KBM-7 (cell line): ENCODE results near the gene ADI1.

Experiments used
- DNase-seq: peaks from one replicate; pipeline ENCODE4 v3.0.0-alpha.2; 2015
- in situ Hi-C: fragments of 300-500 bp; cut with MboI; formaldehyde crosslinking; loops from 2 replicates; pipeline ENCODE4 v1.14.3; 2020; ENCODE audit warnings: low sequenced_read_pairs, low pct_unique_long_range_greater_than_20kb, mixed read lengths

The ADI1 gene, protein sequence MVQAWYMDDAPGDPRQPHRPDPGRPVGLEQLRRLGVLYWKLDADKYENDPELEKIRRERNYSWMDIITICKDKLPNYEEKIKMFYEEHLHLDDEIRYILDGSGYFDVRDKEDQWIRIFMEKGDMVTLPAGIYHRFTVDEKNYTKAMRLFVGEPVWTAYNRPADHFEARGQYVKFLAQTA

DNA sequence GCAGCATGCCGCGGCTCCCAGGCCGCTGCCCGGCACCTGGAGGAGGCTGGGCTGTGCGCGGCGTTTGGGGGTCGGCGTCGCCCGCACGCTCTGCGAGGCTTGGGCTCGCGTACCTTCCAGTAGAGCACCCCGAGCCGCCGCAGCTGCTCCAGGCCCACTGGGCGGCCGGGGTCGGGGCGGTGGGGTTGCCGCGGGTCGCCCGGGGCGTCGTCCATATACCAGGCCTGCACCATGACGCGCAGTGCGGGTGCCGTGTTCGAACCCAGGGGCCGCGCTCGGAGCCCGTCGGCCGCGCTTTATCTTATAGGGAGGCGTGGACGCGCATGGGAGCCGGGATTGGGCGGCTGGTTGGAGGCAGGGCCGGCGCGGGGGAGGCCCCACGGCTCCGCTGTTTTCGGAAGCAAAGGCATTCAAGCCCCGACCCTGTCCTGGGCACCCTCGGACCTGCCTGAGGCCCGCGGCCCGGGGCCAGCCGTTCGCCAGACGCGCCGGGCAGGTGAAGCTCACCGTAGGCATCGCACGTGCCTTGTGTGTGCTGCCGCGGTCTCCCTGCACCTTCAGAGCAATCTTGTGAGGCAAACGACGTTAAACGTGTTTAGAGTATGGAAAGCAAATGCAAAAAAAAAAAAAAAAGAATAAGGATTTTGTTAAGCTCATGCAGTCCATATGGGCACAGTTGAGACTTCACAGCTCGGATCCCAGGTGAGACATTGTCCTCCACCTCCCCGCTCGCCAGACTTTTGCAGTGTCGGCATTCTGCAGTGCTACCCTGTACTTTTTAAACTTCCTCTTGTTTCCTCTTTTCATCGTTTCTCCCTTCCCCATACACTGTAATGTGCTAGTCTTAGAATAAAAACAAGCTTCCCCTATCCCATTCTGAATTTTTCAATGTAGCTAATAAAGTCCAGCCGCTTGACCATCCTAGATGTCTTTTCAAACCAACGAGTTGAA is at the start of gene ADI1:
Gene ADI1, minus strand, starts transcription at position 277 of the 951 bp plus-strand sequence. Its CDS starts 44 bp downstream, at position 233.
- DNase-seq = peak; percentile 86
- in situ Hi-C loops = no loop called here

DNA sequence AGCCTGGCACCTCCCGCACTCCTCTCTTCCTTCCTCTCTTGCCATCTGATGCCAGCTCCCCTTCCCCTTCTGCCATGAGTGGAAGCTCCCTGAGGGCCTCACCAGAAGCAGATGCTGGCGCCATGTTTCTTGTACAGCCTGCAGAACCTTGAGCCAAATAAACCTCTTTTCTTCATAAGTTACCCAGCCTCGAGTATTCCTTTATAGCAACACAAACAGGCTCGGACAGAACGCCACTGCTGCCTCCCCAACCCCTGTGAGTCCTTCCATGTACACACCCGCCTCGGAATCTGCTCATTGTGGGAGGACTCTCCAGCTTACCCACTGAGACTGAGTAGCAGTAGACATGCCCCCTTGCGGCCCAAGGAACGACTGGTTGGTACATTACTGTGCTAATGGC is 47.5 kb upstream of the ADI1 start:
- no peak for DNase-seq
- in situ Hi-C loops = no loop called here

DNA sequence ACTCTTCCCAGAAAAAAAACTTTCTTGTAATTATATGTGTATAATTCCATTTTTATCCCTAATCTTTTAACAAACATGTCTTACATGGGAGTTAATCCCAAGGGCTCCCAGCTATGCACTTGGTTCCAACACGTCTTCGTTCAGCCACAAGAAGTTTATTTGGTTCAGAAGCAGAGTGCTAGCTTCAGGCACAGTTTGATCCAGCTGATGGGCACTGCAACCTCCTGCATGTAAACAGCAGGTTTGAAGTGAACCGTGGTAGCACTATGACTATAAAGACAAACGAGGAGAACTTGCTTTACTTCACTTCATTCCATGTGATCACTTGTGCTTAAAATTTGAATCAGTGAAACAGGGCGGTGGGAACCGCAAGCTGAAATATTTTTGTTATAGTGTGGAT is 45.8 kb upstream of the ADI1 start:
- no peak for DNase-seq
- in situ Hi-C loops = no loop called here

DNA sequence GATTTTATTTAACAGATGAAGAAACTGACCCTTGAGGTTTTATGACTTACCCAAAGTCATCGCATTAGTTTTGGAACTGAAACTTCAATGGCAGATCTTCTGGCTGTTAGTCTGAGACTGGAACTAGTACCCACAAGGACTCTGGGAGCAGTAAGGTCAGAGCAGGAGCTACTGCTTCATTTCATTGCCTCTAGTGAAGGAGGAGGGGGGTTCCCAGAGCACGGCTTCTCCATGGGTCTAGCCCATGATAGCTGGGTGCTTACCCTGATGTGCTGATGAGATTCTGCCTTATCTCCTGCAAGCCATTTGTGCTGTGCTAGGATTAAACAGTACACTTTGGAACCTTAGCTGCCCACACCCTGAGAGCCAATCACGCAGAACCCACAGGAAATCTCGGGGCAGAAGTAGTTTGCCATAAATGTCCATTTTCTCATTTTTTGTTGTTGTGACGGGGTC is 44.2 kb upstream of the ADI1 start:
- DNase-seq = no peak
- in situ Hi-C loops = no loop called here

DNA sequence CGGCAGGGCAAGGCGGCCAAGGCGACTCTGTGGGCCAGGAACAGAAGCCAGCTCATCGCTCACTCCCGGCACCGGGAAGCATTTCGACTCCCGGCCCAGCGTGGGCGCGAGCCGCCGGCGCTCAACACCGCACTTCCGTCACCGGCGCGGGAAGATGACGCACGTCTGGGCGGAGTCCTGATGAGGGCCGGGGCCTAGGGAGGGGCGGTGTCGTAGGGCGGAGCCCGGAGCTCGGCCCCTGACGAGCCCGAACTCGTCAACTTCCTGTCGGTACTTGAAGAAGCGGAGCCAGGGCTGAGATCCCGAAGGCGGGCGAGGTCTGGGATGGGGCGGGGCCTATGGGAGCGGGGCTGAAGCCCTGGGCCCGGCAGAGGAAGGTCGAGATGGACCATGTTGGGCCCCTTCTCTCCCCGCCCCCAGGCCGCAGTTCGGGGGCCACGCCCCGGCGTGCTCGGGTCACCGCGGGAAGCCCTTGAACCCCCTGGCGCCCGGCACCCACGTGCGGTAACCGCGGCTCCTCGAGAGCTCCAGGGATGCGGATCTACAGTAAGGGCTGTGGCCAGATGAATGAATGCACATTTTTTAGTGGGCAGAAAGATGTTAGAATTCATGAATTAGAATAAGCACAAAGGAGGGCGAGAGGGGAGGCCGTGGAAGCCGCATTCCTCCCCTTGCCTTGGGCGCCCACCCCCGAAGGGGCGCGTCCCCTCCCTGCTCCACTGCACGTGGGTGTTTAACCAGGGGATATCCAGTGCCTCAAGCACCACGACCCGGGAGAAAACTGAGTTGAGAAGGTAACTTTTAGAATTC is 39.1 kb upstream of the ADI1 start, which contains the start of gene RNASEH1:
Gene RNASEH1, minus strand, starts transcription at position 129 of the 810 bp plus-strand sequence. Its CDS starts 73 bp downstream, at position 56.
- DNase-seq = peak; percentile 99
- in situ Hi-C loops = no loop called here

DNA sequence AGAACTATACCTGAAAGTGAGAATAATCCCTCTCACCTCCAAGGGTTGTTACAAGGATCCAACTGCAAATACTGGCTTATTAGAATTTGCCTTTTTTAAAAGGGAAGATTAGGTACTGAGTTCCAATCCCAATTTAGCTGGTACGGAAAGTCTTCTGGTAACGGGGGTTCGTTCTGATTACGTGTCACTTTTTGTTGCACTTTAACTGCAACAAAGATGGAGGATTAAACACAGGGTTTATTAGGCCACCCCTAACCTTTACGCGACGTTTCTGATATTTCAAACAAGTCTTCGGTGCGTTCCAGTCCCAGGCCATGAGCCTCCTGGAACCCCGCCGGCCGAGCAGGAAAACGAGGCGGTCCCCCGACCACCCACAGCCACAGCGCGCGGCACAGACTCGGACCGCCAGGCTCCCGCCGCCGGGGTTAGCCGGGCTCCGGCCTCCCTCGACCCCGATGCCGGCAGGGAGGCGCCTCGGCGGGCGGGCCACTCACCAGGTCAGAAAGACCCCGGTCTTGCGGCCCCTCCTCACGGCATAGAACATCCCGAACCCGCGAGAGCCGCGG is 38.4 kb upstream of the ADI1 start:
- in situ Hi-C loops = no loop called here
- DNase-seq = no peak

DNA sequence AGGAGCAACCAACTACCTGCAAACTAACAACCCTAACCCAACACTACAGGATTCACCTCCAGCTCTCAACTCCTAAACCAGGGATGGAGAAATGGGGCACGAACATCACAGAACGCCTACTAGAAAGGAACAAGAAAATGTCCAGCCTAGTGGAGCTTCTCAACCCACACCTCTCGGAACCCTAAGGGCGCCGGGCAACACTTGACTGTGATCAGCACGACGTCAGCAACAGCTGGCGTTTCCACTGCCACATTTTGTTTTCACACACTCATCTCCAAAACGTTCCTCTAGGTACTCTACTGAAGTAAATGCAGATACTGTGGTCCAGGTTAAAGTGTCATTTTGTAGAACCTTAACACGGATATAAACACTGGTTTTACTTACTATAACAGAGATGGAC is 34.6 kb upstream of the ADI1 start:
- in situ Hi-C loops = no loop called here
- DNase-seq = no peak

DNA sequence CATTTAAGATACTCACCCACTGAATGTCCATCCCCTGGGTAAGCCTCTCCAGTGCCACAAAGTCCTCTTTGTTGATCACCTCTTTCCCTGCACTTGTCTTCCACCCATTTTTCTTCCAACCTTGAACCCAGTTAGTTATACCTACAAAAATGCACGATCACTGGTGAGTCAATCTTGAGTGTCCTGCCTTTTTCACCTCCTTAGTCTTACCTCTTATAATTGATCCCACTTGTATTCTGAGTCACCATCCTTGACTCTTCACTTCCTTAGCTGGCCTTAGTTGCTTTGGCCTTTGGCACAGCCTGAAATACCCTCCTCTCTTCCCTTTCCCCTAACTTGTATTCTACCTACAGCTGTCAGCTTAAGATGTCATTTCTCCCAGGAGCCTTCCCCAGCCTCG is 28.6 kb upstream of the ADI1 start:
- DNase-seq = no peak
- in situ Hi-C loops = no loop called here

DNA sequence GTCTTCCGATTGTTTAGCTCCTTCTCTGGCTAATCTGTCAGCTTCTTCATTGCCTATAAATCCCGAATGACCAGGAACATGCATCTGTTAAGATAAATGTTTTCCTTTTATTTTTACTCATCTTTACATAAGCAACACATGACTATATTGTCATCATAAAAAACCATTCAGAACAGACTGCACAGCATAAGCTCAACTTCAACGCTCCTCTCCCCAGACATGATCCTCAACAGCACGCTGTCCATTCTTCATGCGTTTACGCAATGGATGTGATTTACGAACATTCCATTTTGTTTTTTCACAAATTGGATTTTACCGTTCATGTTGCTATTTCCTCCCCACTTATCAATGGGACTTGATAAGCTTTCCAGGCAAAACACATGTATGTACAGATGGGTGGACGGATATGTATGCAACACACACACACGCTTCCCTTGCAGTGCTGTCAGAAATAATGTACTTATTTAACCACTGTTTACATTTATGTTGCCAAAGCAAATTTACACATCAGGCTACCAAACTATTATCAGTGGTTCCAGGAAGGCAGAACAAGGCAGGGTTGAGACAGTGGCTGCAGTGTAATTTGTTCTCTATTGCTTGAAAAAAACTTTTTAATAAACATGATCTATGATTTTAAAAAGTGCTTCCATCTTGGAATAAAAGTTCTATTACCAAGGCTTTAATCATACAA is 26.6 kb upstream of the ADI1 start:
- in situ Hi-C loops = no loop called here

DNA sequence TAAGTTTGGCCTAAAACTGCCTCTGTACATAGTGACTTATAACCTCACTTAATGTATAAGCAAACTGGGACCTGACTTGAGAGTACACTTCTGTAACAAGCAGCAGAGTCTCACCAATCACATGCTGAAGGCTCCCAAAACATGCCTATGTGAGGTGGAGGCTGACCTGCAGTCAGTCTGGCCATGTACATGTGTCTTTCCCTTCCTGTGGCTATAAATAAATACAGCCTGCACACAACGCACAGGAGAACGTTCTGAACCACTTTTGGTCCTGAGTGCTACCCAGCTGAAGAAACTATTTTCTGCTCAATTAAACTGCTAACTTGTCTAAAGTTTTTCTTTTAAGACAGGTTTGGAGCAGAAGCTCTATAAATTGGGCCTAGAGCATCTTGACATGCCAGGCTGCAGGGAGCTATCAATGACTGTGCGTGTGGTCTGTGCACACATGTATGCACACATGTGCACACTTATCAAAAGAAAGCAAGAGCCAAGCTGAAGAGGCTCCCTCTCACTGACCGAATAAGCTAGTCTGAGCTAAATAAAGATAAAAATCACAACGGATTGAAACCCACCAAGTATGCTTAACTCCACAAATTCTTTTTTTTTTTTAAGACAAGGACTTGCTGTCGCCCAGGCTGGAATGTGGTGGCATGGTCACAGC is 23.8 kb upstream of the ADI1 start:
- DNase-seq = no peak
- in situ Hi-C loops = no loop called here

More for the DNA sequence above, 26.6 kb upstream of the ADI1 start:
- DNase-seq = no peak

DNA sequence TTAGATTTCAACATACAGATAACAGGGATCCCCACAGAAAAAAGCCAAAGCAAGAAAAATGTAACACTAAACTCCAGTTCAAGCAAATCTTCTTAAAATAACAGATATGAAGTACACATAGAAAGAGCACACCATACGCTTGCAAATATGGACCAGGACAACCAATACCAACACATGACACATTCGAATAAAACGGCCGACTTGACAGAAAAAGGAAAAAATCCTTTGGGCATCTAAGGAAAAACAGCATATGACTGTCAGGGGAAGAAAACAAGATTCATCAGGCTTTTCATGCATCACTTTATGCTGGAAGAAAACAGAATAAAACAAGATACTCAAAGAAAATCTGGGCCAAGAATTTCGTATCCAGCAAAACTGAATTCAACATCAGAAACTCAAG is 22.8 kb upstream of the ADI1 start:
- in situ Hi-C loops = no loop called here
- DNase-seq = no peak

DNA sequence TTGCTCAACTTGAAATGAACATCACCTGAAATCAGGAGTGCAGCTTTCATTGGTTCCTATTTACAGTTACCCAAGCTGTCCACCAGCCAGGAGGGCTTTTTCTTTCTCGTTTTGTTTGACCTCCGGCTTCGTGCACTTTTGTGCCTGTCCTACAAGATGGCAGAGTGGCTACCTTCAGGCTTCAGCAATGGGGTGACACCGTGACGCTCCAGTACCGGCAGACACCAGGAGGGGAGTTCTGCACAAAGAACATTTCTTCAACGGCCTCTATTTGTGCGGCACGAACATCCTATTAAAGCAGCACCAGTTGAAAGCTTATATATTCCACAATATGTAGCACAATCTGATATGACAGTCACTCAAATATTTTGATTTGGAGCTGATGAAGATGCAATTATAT is 20.5 kb upstream of the ADI1 start:
- DNase-seq = no peak

DNA sequence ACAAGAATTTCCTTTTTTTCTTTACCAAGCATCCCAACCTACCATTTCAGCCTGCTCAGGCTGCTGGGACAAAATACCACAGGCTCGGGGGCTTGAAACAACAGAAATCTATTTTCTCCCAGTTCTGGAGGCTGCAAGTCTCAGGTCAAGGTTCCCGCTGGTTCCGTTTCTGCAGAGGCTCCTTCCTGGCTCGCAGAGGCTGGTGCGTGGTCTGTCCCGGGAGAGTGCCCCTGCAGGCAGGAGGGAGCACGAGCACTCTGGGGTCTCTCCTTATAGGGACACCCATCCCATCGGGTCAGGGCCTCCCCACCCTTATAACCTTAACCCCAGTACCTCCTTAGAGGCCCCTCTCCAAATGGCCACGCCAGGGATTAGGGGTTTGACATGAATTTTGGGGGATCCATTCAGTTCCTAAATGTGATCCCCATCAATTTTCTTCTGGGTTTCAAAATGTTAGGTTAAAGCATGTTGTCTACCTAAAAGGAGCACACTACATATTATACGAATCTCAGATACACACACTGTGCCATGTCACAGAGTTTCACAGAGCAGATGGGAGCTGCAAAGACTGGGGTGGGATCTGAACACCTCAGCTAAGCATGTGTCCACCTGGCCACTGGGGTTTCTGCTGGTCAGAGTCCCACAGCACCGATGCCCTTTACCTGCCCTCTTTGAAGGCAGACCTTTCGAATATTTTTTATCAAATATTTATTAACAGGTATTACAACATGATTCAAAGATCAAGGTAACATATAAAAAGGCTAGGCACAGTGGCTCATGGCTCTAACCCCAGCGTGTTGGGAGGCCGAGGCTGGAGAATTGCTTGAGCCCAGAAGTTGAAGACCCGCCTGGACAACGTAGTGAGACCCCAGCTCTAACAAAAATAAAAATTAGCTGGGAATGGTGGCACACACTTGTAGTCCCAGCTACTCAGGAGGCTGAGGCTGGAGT is 17.6 kb upstream of the ADI1 start:
- DNase-seq = peak; percentile 76

More for the DNA sequence above, 20.5 kb upstream of the ADI1 start:
- in situ Hi-C loops = no loop called here

DNA sequence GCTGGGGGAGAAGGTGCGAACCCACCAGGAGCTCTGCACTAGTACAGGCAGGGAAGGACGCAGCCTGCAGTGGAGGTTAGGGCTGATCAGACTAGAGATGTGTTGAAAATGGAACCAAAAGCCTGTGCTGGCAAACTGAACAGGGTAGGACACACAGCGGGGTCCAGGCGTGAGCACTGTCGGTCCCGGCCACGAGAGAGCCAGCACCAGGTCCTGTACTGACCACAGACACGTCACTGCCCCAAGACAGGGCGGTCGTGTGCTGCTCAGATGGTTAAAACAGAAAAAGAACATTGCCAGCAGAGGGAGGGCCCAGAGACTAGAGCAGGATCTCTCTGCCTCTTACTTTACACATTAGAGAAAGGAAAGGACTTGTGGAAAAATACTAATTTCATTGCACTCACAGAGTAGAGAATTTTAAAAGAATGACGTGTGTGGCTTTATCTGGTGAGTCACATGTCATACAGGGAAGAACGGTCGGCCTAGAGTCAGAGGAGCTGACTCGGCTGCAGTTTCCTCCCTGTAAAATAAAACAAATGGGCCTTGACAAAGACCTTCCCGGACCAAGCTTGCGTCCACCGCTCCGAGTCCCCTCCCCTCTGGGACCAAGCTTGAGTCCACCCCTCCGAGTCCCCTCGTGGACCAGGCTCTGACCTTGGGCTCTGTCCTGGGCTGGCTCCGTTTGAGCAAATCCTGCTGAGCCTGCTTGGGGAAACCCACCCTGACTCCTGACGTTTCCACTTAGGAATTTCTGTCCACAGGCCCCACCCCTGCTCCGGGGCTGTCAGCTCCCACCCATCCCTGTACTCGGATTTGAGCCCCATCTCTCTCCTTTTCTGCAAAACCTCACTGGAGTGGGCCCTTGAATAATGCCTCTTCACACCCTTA is 16.7 kb upstream of the ADI1 start:
- peak; percentile 56 for DNase-seq
- in situ Hi-C loops = no loop called here

More for the DNA sequence above, 17.6 kb upstream of the ADI1 start:
- in situ Hi-C loops = no loop called here

DNA sequence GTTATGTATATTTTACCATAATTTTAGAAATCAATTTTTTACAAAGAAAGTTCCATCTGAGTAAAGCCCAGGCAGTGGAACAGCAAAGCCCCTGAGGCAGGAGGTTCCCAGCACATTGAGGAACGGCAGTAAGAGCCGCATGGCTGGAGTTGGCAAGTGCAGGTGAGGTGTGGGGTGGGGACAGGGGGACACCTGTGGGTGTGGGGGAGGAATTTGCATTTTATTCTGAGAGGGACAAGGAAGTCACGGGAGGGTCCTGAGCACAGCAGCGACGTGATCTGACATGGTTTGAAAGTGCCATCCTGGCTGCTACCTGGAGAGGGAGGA is 16.1 kb upstream of the ADI1 start:
- no peak for DNase-seq
- in situ Hi-C loops = no loop called here

DNA sequence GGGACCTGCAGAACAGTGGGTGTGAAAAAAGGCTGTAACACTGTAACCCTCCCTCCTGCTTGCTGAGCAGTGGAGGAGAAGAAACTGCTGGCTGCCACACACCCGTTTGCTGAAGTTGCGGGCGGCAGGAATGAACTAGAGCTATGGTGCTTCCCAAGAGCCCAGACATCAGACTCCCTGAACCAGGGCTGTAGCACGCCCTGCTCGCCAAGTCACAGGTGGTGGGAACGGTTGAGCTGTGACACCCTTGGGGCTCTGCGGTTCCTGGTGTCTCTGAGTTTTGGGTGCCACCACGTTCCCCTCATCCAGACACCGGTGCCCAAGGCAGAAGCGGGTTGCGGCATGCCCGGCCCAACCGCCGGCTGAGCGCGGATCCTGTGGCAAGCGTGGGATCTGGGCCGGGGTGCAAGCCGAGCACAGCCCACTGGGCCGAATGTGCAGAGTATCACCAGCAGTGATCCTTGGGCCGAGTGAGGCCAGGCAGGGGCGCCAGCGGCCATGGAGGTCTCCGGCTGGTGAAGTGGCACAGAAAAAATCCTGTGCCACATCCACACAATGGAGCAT is 15.0 kb upstream of the ADI1 start:
- no peak for DNase-seq
- in situ Hi-C loops = no loop called here
